GM10248 (cell line): Measurements from ENCODE around the gene COL8A2.

Source experiments
- CTCF ChIA-PET: fragments of 300-600 bp; sonication (Branson Sonifier 250); formaldehyde crosslinking; extraction: SDS; loops from one replicate; lab custom pipeline; 2021; ENCODE audit warnings: antibody characterized with exemption; lab: Yijun Ruan, JAX
- POLR2A ChIA-PET: fragments of 350-650 bp; sonication (Branson Sonifier 250); formaldehyde crosslinking; extraction: SDS; loops from one replicate; lab custom pipeline; 2020; ENCODE audit warnings: antibody characterized with exemption; lab: Yijun Ruan, JAX
- DNase-seq: peaks from one replicate; pipeline ENCODE4 v3.0.0; 2012; ENCODE audit errors: extremely low spot score
- CTCF ChIP-seq: IDR thresholded peaks from 2 replicates; pipeline ENCODE4 v1.5.1; 2012; ENCODE audit warnings: mild to moderate bottlenecking, low read depth; ENCODE audit errors: extremely low read depth, missing control alignments, control extremely low read depth

Gene COL8A2

GRCh38 chr1:36134031-36134430 is 9.0 kb upstream of the COL8A2 start:
- ChIA-PET CTCF (interaction anchor here (0.9 to 12.8 kb wide), 23 partner anchors 10 to 506 kb away, joined by 3 to 226 read pairs (median 5); partner anchors contain the start of genes AGO1 and TRAPPC3), POLR2A (no interaction called here)
- DNase-seq: no peak
- no peak for TF ChIP-seq CTCF

- DNase-seq: no peak
- ChIA-PET CTCF (interaction anchor here (1.1 to 12.8 kb wide), 12 partner anchors 11 to 251 kb away, joined by 4 to 226 read pairs (median 10); partner anchors contain the start of genes AGO1 and TRAPPC3), POLR2A (no interaction called here)
- no peak for TF ChIP-seq CTCF
Observed at GRCh38 chr1:36133484-36133883, 8.5 kb upstream of the COL8A2 start.

- no peak for TF ChIP-seq CTCF
- DNase-seq: no peak
- POLR2A ChIA-PET: interaction anchor here (0.8 kb wide), 1 partner anchor 22 kb away, joined by 5 read pairs; no protein-coding TSS in a partner anchor
- CTCF ChIA-PET: interaction anchor here (0.9 to 12.8 kb wide), 6 partner anchors 9 to 237 kb away, joined by 3 to 226 read pairs (median 3); no protein-coding TSS in a partner anchor
Observed at GRCh38 chr1:36132029-36132428, 7.0 kb upstream of the COL8A2 start.

GRCh38 chr1:36128905-36129206 is 3.8 kb upstream of the COL8A2 start:
- no peak for TF ChIP-seq CTCF
- CTCF ChIA-PET: interaction anchor here (1.2 to 12.8 kb wide), 4 partner anchors 11 to 60 kb away, joined by 3 to 226 read pairs (median 16); no protein-coding TSS in a partner anchor
- DNase-seq: no peak
- POLR2A ChIA-PET: no interaction called here

GRCh38 chr1:36128126-36128904 is 3.3 kb upstream of the COL8A2 start:
- TF ChIP-seq CTCF: no peak
- POLR2A ChIA-PET: no interaction called here
- DNase-seq: no peak
- CTCF ChIA-PET: interaction anchor here (3.8 to 12.8 kb wide), 3 partner anchors 10 to 60 kb away, joined by 15 to 226 read pairs (median 17); no protein-coding TSS in a partner anchor

GRCh38 chr1:36126797-36127500 is 1.9 kb upstream of the COL8A2 start:
- POLR2A ChIA-PET: interaction anchor here (0.5 kb wide), 1 partner anchor 20 kb away, joined by 3 read pairs; no protein-coding TSS in a partner anchor
- no peak for TF ChIP-seq CTCF
- DNase-seq: no peak
- CTCF ChIA-PET: interaction anchor here (3.8 to 4.3 kb wide), 2 partner anchors 9 to 62 kb away, joined by 15 to 17 read pairs; no protein-coding TSS in a partner anchor
